Fibroblast of lung (primary cell): Measurements from ENCODE around the gene MARVELD2.

Source experiments
- CTCF ChIP-seq, 2 donors: IDR thresholded peaks in 1 of 2; conservative IDR thresholded peaks in 1 of 2; 1 replicate in 1 of 2; 2 replicates in 1 of 2; pipeline ENCODE4 v1.5.1; 2011 to 2012; ENCODE audit warnings: low read length in 2 of 2, control low read depth in 1 of 2, inconsistent platforms in 1 of 2, low read depth in 1 of 2, mild to moderate bottlenecking in 1 of 2
- EZH2 ChIP-seq: IDR thresholded peaks from 2 replicates; pipeline ENCODE4 v1.5.1; 2012; ENCODE audit warnings: low read length, control low read depth, mild to moderate bottlenecking; ENCODE audit errors: missing control alignments

- no peak for TF ChIP-seq CTCF (conservative IDR thresholded peaks at IDR 0.05 in 1 of 2, IDR thresholded peaks at IDR 0.05 in 1 of 2; ENCODE audit: low read depth in 1 of 2, low read length in 2 of 2)
- no peak for TF ChIP-seq EZH2
Measured at GRCh38 chr5:69493396-69494133, 78.6 kb downstream of the MARVELD2 start.
